Measurements from ENCODE around the gene PRDM11.

The PRDM11 gene

DNA sequence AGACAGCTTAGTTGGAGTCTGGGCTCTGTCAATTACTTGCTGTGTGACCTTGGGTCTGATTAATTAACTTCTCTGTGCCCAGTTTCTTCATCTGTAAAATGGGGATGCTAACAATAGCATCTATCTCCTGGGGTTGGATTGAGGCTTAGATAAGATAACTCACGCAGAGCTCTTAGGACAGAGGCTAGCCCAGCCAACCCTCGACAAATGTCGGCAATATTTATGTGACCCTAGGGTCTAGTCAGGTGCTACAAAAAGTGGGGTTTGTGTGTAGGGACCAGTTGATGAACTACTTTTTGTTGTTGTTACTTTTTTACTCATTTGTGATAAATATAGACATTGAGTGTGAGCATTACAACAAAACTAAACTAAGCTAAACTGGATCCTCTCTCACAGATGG, 117.3 kb downstream of the PRDM11 start:
- no peak overlapping the region for H3K27ac ChIP-seq
- TF ChIP-seq, protein P1, sequence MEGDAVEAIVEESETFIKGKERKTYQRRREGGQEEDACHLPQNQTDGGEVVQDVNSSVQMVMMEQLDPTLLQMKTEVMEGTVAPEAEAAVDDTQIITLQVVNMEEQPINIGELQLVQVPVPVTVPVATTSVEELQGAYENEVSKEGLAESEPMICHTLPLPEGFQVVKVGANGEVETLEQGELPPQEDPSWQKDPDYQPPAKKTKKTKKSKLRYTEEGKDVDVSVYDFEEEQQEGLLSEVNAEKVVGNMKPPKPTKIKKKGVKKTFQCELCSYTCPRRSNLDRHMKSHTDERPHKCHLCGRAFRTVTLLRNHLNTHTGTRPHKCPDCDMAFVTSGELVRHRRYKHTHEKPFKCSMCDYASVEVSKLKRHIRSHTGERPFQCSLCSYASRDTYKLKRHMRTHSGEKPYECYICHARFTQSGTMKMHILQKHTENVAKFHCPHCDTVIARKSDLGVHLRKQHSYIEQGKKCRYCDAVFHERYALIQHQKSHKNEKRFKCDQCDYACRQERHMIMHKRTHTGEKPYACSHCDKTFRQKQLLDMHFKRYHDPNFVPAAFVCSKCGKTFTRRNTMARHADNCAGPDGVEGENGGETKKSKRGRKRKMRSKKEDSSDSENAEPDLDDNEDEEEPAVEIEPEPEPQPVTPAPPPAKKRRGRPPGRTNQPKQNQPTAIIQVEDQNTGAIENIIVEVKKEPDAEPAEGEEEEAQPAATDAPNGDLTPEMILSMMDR (conservative IDR thresholded peaks at IDR 0.05): no peak

DNA sequence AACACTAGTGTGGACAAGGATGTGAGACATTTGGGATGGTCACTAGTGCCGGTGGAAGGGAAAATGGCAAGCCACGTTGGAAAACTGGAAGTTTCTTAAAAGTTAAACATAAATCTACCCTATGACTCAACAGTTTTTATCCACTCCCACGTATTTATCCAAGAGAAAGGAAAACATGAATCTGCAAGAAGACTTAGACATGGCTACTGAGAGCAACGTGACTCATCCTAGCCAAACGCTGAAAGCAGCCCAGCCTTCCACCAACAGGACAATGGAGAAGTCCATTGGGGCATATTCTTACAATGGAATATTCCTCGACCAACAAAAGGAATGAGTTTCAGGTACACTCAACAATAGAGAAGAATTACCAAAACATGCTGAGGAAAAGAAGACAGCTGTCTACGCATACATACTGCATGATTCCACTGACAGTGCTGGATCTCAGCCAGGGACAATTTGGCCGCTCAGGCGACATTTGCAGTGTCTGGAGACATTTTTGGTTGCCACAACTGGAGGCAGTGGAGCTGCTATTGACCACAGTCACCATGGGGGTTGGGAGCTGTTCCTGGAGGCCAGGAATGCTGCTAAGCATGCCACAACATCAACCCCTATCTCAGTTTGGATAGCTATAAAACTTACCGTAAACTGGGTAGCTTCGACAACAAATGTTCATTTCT, 118.5 kb downstream of the PRDM11 start:
- no peak overlapping the region for H3K27ac ChIP-seq
- TF ChIP-seq, protein P1 (conservative IDR thresholded peaks at IDR 0.05): no peak

DNA sequence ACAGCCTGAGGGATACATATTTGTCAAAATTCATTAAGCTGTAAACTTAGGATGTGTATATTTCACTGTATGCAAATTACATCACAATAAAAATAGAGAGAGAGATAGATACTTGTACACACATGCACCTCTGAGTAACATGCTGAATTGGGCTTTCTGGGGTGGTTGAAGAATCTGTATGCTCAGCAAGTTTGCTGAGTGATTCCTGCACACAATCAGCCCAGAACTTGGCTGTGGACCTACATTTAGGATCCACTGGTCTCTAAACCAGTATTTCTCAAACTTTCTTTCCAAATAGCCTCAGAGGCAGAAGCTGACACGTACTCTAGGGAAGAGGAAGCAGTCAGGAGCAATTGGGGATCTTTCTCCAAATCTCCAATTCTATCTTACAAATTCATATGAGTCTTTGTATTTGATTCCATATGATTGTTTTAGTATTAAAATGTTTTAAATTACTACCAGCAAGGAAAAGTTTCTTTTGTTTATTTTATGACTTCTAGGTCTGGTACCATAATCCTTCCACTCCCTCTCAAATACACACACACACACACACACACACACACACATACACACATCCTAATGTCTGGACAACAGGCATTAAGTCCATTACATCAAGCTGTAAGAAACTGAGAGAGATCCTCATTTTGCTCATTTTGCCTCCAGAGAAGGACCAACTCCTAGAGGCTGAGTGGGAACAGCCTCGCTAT, 119.7 kb downstream of the PRDM11 start:
- TF ChIP-seq, protein P1 (conservative IDR thresholded peaks at IDR 0.05): no peak
- H3K27ac ChIP-seq: no peak overlapping the region

DNA sequence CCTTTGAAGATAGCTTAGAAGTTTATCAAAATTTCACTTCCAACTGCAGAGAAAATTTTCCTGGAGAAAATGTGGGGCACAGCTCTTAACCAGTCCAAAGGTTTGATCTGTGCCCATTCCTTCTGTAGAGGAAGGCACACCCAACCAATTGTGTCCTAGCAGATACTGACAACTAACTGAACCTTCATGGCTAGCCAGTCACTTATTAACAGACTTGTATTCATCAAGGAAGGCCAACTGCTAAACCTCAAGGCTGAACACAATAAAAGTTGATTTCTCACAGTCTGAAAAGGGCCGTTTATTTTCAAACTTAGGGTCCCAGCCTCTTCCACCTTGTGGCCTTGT, 120.2 kb downstream of the PRDM11 start:
- TF ChIP-seq, protein P1 (conservative IDR thresholded peaks at IDR 0.05): no peak
- H3K27ac ChIP-seq: no peak overlapping the region

DNA sequence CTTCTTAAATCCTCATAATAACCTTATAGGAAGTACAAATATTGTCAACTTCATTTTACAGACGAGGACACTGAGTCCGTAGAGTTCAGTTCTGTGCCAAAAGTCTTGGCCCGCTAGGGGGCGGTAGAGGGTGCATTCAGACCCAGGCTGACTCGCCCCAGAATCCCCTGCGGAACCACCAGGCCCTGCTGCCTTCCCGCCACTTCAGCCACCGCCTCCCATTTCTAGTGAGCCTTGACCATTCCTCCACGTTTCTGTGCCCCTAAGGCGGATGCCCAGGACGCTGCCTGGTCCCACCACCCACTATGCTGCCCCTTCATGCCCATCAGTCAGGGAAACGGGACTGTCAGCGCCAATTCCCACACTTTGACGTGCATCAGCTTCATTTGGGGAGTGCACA, 120.6 kb downstream of the PRDM11 start:
- TF ChIP-seq, protein P1 (conservative IDR thresholded peaks at IDR 0.05): 0 out of 2 replicates have a peak, but pooled peaks have one; percentile 8
- H3K27ac ChIP-seq: no peak overlapping the region

DNA sequence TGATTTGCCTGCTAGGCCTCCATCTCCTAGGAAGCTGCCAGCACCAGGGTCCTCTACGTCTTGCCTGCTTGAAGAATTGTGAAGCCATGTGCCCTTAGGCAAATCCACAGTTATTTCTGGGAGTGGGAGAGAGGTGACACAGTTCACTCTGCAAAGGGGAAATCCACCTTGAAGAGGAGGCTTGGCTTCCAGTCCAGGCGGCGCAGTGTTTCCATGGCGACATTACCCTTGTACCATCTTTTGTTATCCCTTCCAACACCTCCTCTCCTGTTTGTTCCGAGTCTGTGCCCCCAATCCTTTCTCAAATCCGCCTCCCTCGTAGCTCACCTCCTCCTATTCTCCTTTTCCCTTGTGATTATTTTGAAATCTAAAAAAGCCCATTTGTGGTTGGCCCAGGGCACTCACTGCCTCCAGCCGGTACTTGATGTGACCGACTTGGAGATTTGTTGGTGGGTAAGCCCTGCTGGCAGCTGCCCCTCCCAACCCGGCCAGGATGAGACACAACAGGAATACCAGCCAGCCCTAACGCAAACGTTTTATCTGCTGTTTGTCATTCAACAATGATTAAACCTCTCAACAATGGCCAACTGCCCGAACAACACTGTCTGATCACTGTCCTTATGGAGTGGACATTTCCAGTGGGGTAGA, 121.3 kb downstream of the PRDM11 start:
- H3K27ac ChIP-seq: no peak overlapping the region
- TF ChIP-seq, protein P1 (conservative IDR thresholded peaks at IDR 0.05): no peak

DNA sequence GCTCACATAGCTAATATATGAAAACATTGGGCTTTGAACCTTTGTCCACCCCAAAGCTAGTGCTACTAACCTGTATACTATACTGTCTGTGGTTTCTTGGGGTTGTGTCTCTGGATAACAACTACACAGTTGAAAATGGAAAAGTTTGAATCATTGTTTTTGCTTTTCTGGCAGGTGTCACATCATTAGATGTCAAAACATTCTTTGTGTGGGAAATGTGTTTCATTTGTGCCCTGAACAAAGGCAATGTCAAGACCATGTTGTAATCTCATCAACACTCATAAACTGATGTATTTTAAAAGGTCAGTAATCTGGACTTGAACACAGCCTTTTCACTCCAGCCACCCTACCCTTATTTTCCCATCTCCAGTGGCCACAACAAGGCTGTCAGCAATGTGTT, 123.2 kb downstream of the PRDM11 start:
- TF ChIP-seq, protein P1 (conservative IDR thresholded peaks at IDR 0.05): no peak
- no peak overlapping the region for H3K27ac ChIP-seq
